K562 (cell line): ENCODE data around the gene CHCHD10. TPM values are rescaled to one million over a fixed set of nuclear protein-coding genes. Genes with fewer than 3 reads are reported as not detected.

Source experiments
- ATAC-seq: fragments of 200-7000 bp; cut with Tn5 transposase; 3 replicates; pipeline ENCODE4 v1.9.1; 2020; ENCODE audit warnings: moderate library complexity
- BruUV-seq: library from RNA; stranded (reverse); fragments of 400-500 nt; replicated peaks from 2 replicates; lab custom pipeline; 2021; lab: Mats Ljungman, UMichigan
- CTCF ChIA-PET: fragments of 300-600 bp; formaldehyde crosslinking; extraction: SDS; loops from one replicate; lab custom pipeline; 2021; ENCODE audit warnings: low intra/inter-chr PET ratio; lab: Yijun Ruan, JAX
- POLR2A ChIA-PET: fragments of 300-600, 350-650 bp; sonication (Branson Sonifier 250); formaldehyde crosslinking; extraction: SDS; loops from one replicate; lab custom pipeline; 2021; ENCODE audit warnings: antibody characterized with exemption, inconsistent platforms; lab: Yijun Ruan, JAX
- DNase-seq, 4 experiments: peaks; one replicate each; pipeline versions ENCODE4 v3.0.0 to v3.0.0-alpha.2; 2011 to 2018; ENCODE audit warnings: low spot score in 3 of 4, mixed read lengths in 3 of 4; ENCODE audit errors: extremely low read depth in 1 of 4
- FAIRE-seq: peaks from 2 replicates; lab custom pipeline; 2011; peaks lifted over from hg19 to GRCh38; lab: Jason Lieb, UNC
- H2AFZ ChIP-seq: 2 replicates; pipeline ENCODE4 v1.6.0; 2011; ENCODE audit warnings: low read depth, low read length, control low read depth, inconsistent platforms
- H3K27ac ChIP-seq: fragments of 200-600 bp; 3 replicates; pipeline ENCODE4 v1.8.0; 2011; ENCODE audit warnings: low read depth, mild to moderate bottlenecking, control low read depth, inconsistent platforms, low read length, moderate library complexity, mixed read lengths; ENCODE audit errors: extremely low read depth
- H3K27me3 ChIP-seq, 2 experiments: fragments of 300-600 bp in 1 of 2; 2 replicates in 1 of 2; 3 replicates in 1 of 2; pipeline versions ENCODE4 v1.6.0 to v1.8.0; 2011; ENCODE audit warnings: inconsistent platforms in 2 of 2, low read length in 2 of 2, mild to moderate bottlenecking in 1 of 2, mixed read lengths in 1 of 2, moderate library complexity in 1 of 2; ENCODE audit not compliant: control insufficient read depth in 2 of 2, insufficient read depth in 2 of 2
- H3K36me3 ChIP-seq: fragments of 300-600 bp; 3 replicates; pipeline ENCODE4 v1.8.0; 2011; ENCODE audit warnings: mild to moderate bottlenecking, low read length, inconsistent platforms; ENCODE audit not compliant: control insufficient read depth, insufficient read depth
- H3K4me1 ChIP-seq, 2 experiments: fragments of 200-600 bp in 1 of 2; replicated peaks in 1 of 2; 2 replicates in 1 of 2; 3 replicates in 1 of 2; pipeline versions ENCODE4 v1.5.1 to v1.8.0; 2011; ENCODE audit warnings: inconsistent platforms in 2 of 2, low read length in 2 of 2, mild to moderate bottlenecking in 1 of 2, mixed read lengths in 1 of 2, moderate library complexity in 1 of 2; ENCODE audit not compliant: control insufficient read depth in 2 of 2, insufficient read depth in 2 of 2
- H3K4me2 ChIP-seq: 2 replicates; pipeline ENCODE4 v1.6.1; 2011; ENCODE audit warnings: low read length, control low read depth, inconsistent platforms, mixed read lengths; ENCODE audit not compliant: insufficient read depth
- H3K4me3 ChIP-seq: fragments of 200-600 bp; sonication (generic), shearing (Covaris generic); 2 replicates; pipeline ENCODE4 v1.5.1; 2016; ENCODE audit warnings: control low read depth, inconsistent platforms
- H3K79me2 ChIP-seq: fragments of 200-600 bp; 3 replicates; pipeline ENCODE4 v1.8.0; 2011; ENCODE audit warnings: low read length, inconsistent platforms; ENCODE audit not compliant: control insufficient read depth, insufficient read depth
- H3K9ac ChIP-seq, 2 experiments: 2 replicates each; pipeline versions ENCODE4 v1.6.0 to v1.6.1; 2011; ENCODE audit warnings: low read depth in 2 of 2, low read length in 2 of 2, control low read depth in 1 of 2, inconsistent platforms in 1 of 2, mild to moderate bottlenecking in 1 of 2, mixed read lengths in 1 of 2; ENCODE audit not compliant: insufficient read depth in 1 of 2
- H3K9me1 ChIP-seq: one replicate; pipeline ENCODE4 v1.6.0; 2011; ENCODE audit warnings: inconsistent platforms, mild to moderate bottlenecking, low read length, moderate library complexity; ENCODE audit not compliant: control insufficient read depth, insufficient read depth
- H3K9me3 ChIP-seq: replicated peaks from 2 replicates; pipeline ENCODE4 v1.5.1; 2011; ENCODE audit warnings: low read depth, low read length, inconsistent platforms; ENCODE audit not compliant: control insufficient read depth, insufficient read depth
- H4K20me1 ChIP-seq: replicated peaks from 2 replicates; pipeline ENCODE4 v1.6.1; 2011; ENCODE audit warnings: low read length, inconsistent platforms, mixed read lengths; ENCODE audit not compliant: control insufficient read depth, insufficient read depth
- JUND ChIP-seq, 2 experiments: IDR thresholded peaks; 2 replicates in 1 of 2; 3 replicates in 1 of 2; pipeline ENCODE4 v1.6.1; 2011; ENCODE audit warnings: borderline replicate concordance in 2 of 2, low read depth in 2 of 2, low read length in 2 of 2, improper control_type of control experiment in 1 of 2, missing biosample characterization in 1 of 2, missing genetic modification characterization in 1 of 2, missing genetic modification reagents in 1 of 2
- WGBS: fragments of 100-300 bp; shearing (Covaris generic); methylation state at CpG from one replicate; pipeline ENCODE4 v1.1.6; 2016; ENCODE audit warnings: low coverage, mixed read lengths; ENCODE audit not compliant: insufficient coverage; ENCODE audit errors: missing lambda C conversion rate; 5-methylcytosine and 5-hydroxymethylcytosine counted together
- in situ Hi-C: fragments of 300-500 bp; cut with MboI; formaldehyde crosslinking; loops from 4 replicates; pipeline ENCODE4 v1.15.0; 2018; ENCODE audit warnings: inconsistent platforms, mixed read lengths
- intact Hi-C: fragments of 100-400 bp; cut with micrococcal nuclease; formaldehyde crosslinking; loops from 2 replicates; pipeline ENCODE4 v1.14.2; 2022
- polyA plus RNA-seq, 8 experiments: library from polyadenylated mRNA; depleted of rRNA in 4 of 8; stranded (reverse) in 5 of 8; unstranded in 3 of 8; fragments of >200 nt; fragmentation: Nextera tagmentation in 2 of 8; fragmentation: Illumina TruSeq in 1 of 8; extraction: Ambion mirVana in 2 of 8; extraction: Trizol in 1 of 8; gene quantifications; 2 replicates each; pipeline versions ENCODE4 v1.2.1 to v1.2.3, GENCODE V29; 2011 to 2014; ENCODE audit warnings: inconsistent platforms in 1 of 8, missing spikeins in 1 of 8
- total RNA-seq, 7 experiments: library from RNA; depleted of rRNA in 6 of 7; stranded (reverse); fragments of >200 nt in 6 of 7; fragmentation: Illumina TruSeq in 2 of 7; extraction: Trizol in 2 of 7; gene quantifications; 2 replicates each; pipeline versions ENCODE4 v1.2.1 to v1.2.3, GENCODE V29; 2011 to 2021; ENCODE audit warnings: low replicate concordance in 1 of 7
- TF ChIP-seq, protein P1 (sequence below): fragments of 250-450 bp; sonication (Bioruptor Pico); IDR thresholded peaks from 2 replicates; pipeline ENCODE4 v1.4.0; 2020; ENCODE audit warnings: mild to moderate bottlenecking, moderate library complexity

Gene CHCHD10
- total and polyA plus RNA-seq, 9 of the 15 experiments (the other 6 are each of a cell fraction or from before 2014, with no cell fraction given) = 15.2 to 292 (median 102) TPM

DNA sequence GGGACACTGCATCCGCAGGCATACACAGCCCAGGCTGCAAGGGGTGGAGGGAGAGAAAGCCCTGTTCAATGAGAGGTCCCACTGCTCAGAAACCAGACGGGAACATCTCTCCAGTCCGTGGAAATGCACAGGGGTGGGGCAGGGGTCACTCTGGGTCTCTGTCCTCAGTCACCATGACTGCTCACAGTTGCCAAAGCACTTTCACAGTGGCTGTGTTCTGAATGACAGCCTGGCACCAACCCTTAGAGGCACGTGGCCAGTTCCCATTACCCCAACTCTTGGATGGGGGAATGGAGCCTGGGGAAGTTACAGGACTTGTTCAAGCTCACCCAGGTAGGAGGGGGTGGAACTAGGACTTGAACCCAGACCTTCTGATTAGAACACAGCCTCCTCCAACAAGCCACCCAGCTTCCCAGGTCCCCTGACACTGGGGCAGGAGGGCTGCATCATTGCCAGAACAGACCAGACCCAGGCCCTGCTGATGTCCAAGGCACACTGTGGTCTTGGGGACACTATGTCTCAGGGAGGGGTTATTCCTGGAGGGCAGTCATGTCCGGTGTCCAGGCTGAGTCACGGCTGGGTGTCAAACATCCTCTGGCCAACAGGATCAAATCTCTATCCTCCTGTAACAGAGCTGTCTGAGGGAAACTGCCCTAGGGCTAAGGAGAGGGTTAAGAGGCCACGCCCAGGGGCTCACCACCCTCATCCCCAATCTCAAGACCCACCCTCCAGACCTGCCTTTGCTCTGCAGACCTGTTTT lies 25.1 kb downstream of the CHCHD10 start:
- peaks cover 26% of the 10 kb centered on the region; the same call in 2 of the 3 replicates for H3K36me3 ChIP-seq
- no peak overlapping the region for H2AFZ ChIP-seq
- TF ChIP-seq, protein P1, sequence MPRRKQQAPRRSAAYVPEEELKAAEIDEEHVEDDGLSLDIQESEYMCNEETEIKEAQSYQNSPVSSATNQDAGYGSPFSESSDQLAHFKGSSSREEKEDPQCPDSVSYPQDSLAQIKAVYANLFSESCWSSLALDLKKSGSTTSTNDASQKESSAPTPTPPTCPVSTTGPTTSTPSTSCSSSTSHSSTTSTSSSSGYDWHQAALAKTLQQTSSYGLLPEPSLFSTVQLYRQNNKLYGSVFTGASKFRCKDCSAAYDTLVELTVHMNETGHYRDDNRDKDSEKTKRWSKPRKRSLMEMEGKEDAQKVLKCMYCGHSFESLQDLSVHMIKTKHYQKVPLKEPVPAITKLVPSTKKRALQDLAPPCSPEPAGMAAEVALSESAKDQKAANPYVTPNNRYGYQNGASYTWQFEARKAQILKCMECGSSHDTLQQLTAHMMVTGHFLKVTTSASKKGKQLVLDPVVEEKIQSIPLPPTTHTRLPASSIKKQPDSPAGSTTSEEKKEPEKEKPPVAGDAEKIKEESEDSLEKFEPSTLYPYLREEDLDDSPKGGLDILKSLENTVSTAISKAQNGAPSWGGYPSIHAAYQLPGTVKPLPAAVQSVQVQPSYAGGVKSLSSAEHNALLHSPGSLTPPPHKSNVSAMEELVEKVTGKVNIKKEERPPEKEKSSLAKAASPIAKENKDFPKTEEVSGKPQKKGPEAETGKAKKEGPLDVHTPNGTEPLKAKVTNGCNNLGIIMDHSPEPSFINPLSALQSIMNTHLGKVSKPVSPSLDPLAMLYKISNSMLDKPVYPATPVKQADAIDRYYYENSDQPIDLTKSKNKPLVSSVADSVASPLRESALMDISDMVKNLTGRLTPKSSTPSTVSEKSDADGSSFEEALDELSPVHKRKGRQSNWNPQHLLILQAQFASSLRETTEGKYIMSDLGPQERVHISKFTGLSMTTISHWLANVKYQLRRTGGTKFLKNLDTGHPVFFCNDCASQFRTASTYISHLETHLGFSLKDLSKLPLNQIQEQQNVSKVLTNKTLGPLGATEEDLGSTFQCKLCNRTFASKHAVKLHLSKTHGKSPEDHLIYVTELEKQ (CRISPR knock-in tag) = no peak
- TF ChIP-seq JUND (IDR thresholded peaks at IDR 0.05; ENCODE audit: borderline replicate concordance, low read depth, low read length) = 0 out of 2 replicates have a peak, but pooled peaks have one; percentile 3
- no peak for TF ChIP-seq JUND (tag; IDR thresholded peaks at IDR 0.05; ENCODE audit: borderline replicate concordance, low read depth, low read length)
- no peak overlapping the region; a peak in 1 of 4 replicates for H3K9ac ChIP-seq
- H3K79me2 ChIP-seq = no peaks in the 10 kb centered on the region
- ATAC-seq (peak; percentile 57), DNase-seq (peak in 1 of 4 experiments; percentile 19), FAIRE-seq (no peak)
- no peak overlapping the region for H3K4me3 ChIP-seq
- BruUV-seq = no TSS peak
- peaks cover 0 to 3% of the 10 kb centered on the region in 2 experiments; a peak in 1 of 5 replicates for H3K4me1 ChIP-seq
- H3K9me3 ChIP-seq = no peaks in the 10 kb centered on the region
- no peak overlapping the region for H3K4me2 ChIP-seq
- 66% methylated on average over 3 of the region's 7 CpGs for WGBS
- no peaks in the 10 kb centered on the region for H3K27me3 ChIP-seq
- H4K20me1 ChIP-seq = no peaks in the 10 kb centered on the region
- intact Hi-C loops = no loop called here
- H3K27ac ChIP-seq = no peak overlapping the region
- in situ Hi-C loops = no loop called here
- POLR2A ChIA-PET = interaction anchor here (0.6 to 1.2 kb wide), 4 partner anchors 8 to 43 kb away, joined by 3 to 4 read pairs (median 4); partner anchors contain the start of gene ZNF70
- no peaks in the 10 kb centered on the region for H3K9me1 ChIP-seq
- CTCF ChIA-PET = interaction anchor here (0.6 kb wide), 1 partner anchor 1163 kb away, joined by 3 read pairs; no protein-coding TSS in a partner anchor
